ENCODE data around the gene ABI3BP.

DNA sequence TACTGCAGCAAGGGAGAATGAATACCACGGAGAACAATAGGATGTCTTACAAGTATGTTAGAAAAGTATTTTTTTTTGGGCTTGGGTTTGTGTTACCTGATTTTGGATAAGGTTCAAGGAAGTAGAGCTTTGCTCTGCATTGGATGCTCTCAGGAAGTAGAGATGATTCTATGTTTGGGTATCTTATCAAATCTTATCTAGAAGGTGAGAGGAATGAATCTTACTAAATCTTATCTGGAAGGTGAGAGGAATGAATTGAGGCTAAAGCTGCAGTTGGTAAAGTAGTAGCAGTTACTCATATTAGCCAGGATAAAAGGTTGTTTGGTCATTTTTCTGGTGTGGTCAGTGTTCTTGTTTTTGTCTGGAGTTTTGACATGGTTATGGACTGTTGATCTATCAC lies 266.5 kb downstream of the ABI3BP start:
- no peak for TF ChIP-seq POLR2A (IDR thresholded peaks at IDR 0.05; ENCODE audit: low read depth, low read length)
- no peak for TF ChIP-seq POLR2AphosphoS5 (IDR thresholded peaks at IDR 0.05; ENCODE audit: low read depth, low read length)
- no peak for TF ChIP-seq TAF1 (IDR thresholded peaks at IDR 0.05; ENCODE audit: low read depth, low read length)
- TF ChIP-seq POU2F2 (IDR thresholded peaks at IDR 0.05; ENCODE audit: low read depth, low read length), result no peak
- no peak for TF ChIP-seq SPI1 (IDR thresholded peaks at IDR 0.05; ENCODE audit: low read depth, low read length)
- TF ChIP-seq PAX5 (IDR thresholded peaks at IDR 0.05; ENCODE audit: insufficient read depth, low read length, severe bottlenecking), result no peak
